Skin epidermis (tissue), 12 donors: ENCODE measurements around the gene SGIP1.
"Not testable (repeated sequence)": the region's sequence is repeated elsewhere in the genome, so short reads cannot be mapped to it uniquely, and the experiment has no call there.

ENCODE experiments used
- H3K27ac ChIP-seq, 21 experiments: fragments of 200-600 bp; sonication (generic) in 11 of 21; one replicate each; pipeline ENCODE4 v1.5.0; 2020; ENCODE audit warnings: mild to moderate bottlenecking in 3 of 21, inconsistent platforms in 2 of 21, moderate library complexity in 2 of 21
- H3K4me3 ChIP-seq, 7 experiments: fragments of 200-600 bp; sonication (generic) in 2 of 7; one replicate each; pipeline ENCODE4 v1.5.0; 2020; ENCODE audit warnings: inconsistent platforms in 2 of 7, mild to moderate bottlenecking in 2 of 7, moderate library complexity in 1 of 7

The SGIP1 gene

GRCh38 chr1:66589326-66589725 is 55.4 kb downstream of the SGIP1 start:
- no peak overlapping the region for H3K27ac ChIP-seq
- no peak overlapping the region for H3K4me3 ChIP-seq

GRCh38 chr1:66592106-66592507 is 58.2 kb downstream of the SGIP1 start:
- not testable (repeated sequence) for H3K4me3 ChIP-seq, H3K27ac ChIP-seq

GRCh38 chr1:66596191-66596590 is 62.2 kb downstream of the SGIP1 start:
- H3K4me3 ChIP-seq: no peak overlapping the region

GRCh38 chr1:66597500-66597899 is 63.5 kb downstream of the SGIP1 start:
- no peak overlapping the region for H3K27ac ChIP-seq

More at GRCh38 chr1:66596191-66596590, 62.2 kb downstream of the SGIP1 start:
- H3K27ac ChIP-seq: no peak overlapping the region

GRCh38 chr1:66598670-66599069 is 64.7 kb downstream of the SGIP1 start:
- no peak overlapping the region for H3K4me3 ChIP-seq
- H3K27ac ChIP-seq: no peak overlapping the region

More at GRCh38 chr1:66597500-66597899, 63.5 kb downstream of the SGIP1 start:
- H3K4me3 ChIP-seq: no peak overlapping the region

GRCh38 chr1:66599346-66599745 is 65.4 kb downstream of the SGIP1 start:
- no peak overlapping the region for H3K27ac ChIP-seq
- H3K4me3 ChIP-seq: no peak overlapping the region

GRCh38 chr1:66599899-66600737 is 66.2 kb downstream of the SGIP1 start:
- no peak overlapping the region for H3K4me3 ChIP-seq

GRCh38 chr1:66605419-66605997 is 71.6 kb downstream of the SGIP1 start:
- H3K4me3 ChIP-seq: no peak overlapping the region
- no peak overlapping the region for H3K27ac ChIP-seq

More at GRCh38 chr1:66599899-66600737, 66.2 kb downstream of the SGIP1 start:
- H3K27ac ChIP-seq: no peak overlapping the region

- no peak overlapping the region for H3K27ac ChIP-seq
- H3K4me3 ChIP-seq: no peak overlapping the region
These were observed 72.6 kb downstream of the SGIP1 start for GRCh38 chr1:66606362-66607065.

GRCh38 chr1:66607458-66607857 is 73.5 kb downstream of the SGIP1 start:
- H3K4me3 ChIP-seq: no peak overlapping the region
- no peak overlapping the region for H3K27ac ChIP-seq

- H3K4me3 ChIP-seq: no peak overlapping the region
- H3K27ac ChIP-seq: no peak overlapping the region
These were observed 79.2 kb downstream of the SGIP1 start for GRCh38 chr1:66613187-66613586.

- no peak overlapping the region for H3K4me3 ChIP-seq
- no peak overlapping the region for H3K27ac ChIP-seq
These were observed 83.6 kb downstream of the SGIP1 start for GRCh38 chr1:66617362-66618184.

GRCh38 chr1:66618390-66618789 is 84.4 kb downstream of the SGIP1 start:
- no peak overlapping the region for H3K27ac ChIP-seq
- no peak overlapping the region for H3K4me3 ChIP-seq

- H3K27ac ChIP-seq: peak overlapping the region in 7 of 21 experiments; percentile 3 to 61 (median 34)
- no peak overlapping the region for H3K4me3 ChIP-seq
These were observed 89.9 kb downstream of the SGIP1 start for GRCh38 chr1:66623812-66624211.

GRCh38 chr1:66624412-66625060 is 90.6 kb downstream of the SGIP1 start:
- H3K4me3 ChIP-seq: no peak overlapping the region
- peak overlapping the region in 10 of 21 experiments; percentile 18 to 77 (median 46) for H3K27ac ChIP-seq

GRCh38 chr1:66626261-66626660 is 92.3 kb downstream of the SGIP1 start:
- Histone ChIP-seq H3K27ac (no peak overlapping the region), H3K4me3 (no peak overlapping the region)

GRCh38 chr1:66628926-66629325 is 95.0 kb downstream of the SGIP1 start:
- Histone ChIP-seq H3K27ac (no peak overlapping the region), H3K4me3 (no peak overlapping the region)

- Histone ChIP-seq H3K4me3 (no peak overlapping the region), H3K27ac (no peak overlapping the region)
These were observed 99.2 kb downstream of the SGIP1 start for GRCh38 chr1:66633159-66633558.

- no peak overlapping the region for H3K4me3 ChIP-seq
- H3K27ac ChIP-seq: no peak overlapping the region
These were observed 103.2 kb downstream of the SGIP1 start for GRCh38 chr1:66637146-66637545.
